CD14-positive monocyte (primary cell): ENCODE data around the gene FOXO3. TPM values are rescaled to one million over a fixed set of nuclear protein-coding genes. Genes with fewer than 3 reads are reported as not detected.
"Not testable (repeated sequence)": the region's sequence is repeated elsewhere in the genome, so short reads cannot be mapped to it uniquely, and the experiment has no call there.

Experiments
- DNase-seq, 3 donors: peaks; one replicate each; pipeline ENCODE4 v3.0.0-alpha.2; 2011 to 2022
- H2AFZ ChIP-seq: 2 replicates; pipeline ENCODE4 v1.6.0; 2012; ENCODE audit warnings: mild to moderate bottlenecking, low read depth, low read length, inconsistent platforms; ENCODE audit not compliant: insufficient read depth, poor library complexity, severe bottlenecking
- H3K27ac ChIP-seq, 2 donors: 1 replicate in 1 of 2; 2 replicates in 1 of 2; pipeline ENCODE4 v1.5.1; 2012 to 2013; ENCODE audit warnings: low read length in 2 of 2, control low read depth in 1 of 2, inconsistent platforms in 1 of 2, low read depth in 1 of 2, mild to moderate bottlenecking in 1 of 2
- H3K27me3 ChIP-seq, 2 donors: one replicate each; pipeline versions ENCODE4 v1.6.0 to v1.6.1; 2011 to 2013; ENCODE audit warnings: low read length in 2 of 2; ENCODE audit not compliant: control insufficient read depth in 2 of 2, insufficient read depth in 2 of 2
- H3K36me3 ChIP-seq, 2 donors: replicated peaks in 1 of 2; 1 replicate in 1 of 2; 2 replicates in 1 of 2; pipeline versions ENCODE4 v1.5.1 to v1.6.1; 2012 to 2013; ENCODE audit warnings: low read length in 2 of 2, control low read depth in 1 of 2, inconsistent platforms in 1 of 2, mild to moderate bottlenecking in 1 of 2; ENCODE audit not compliant: insufficient read depth in 2 of 2, control insufficient read depth in 1 of 2
- H3K4me1 ChIP-seq, 2 donors: 1 replicate in 1 of 2; 2 replicates in 1 of 2; pipeline versions ENCODE4 v1.5.1 to v1.6.1; 2012 to 2013; ENCODE audit warnings: low read length in 2 of 2, control low read depth in 1 of 2, inconsistent platforms in 1 of 2, mild to moderate bottlenecking in 1 of 2, moderate library complexity in 1 of 2; ENCODE audit not compliant: insufficient read depth in 2 of 2, control insufficient read depth in 1 of 2
- H3K4me2 ChIP-seq: replicated peaks from 2 replicates; pipeline ENCODE3; 2012; ENCODE audit warnings: low read length, moderate library complexity, mild to moderate bottlenecking; ENCODE audit not compliant: poor library complexity, severe bottlenecking; ENCODE audit errors: extremely low read depth
- H3K4me3 ChIP-seq, 3 experiments: fragments of 200-600 bp in 1 of 3; sonication (generic) in 1 of 3; replicated peaks in 1 of 3; 1 replicate in 2 of 3; 2 replicates in 1 of 3; pipeline ENCODE4 v1.5.1; 2011 to 2013; ENCODE audit warnings: low read length in 3 of 3, mild to moderate bottlenecking in 3 of 3, control low read depth in 2 of 3, low read depth in 2 of 3, inconsistent platforms in 1 of 3, moderate library complexity in 1 of 3
- H3K79me2 ChIP-seq: 2 replicates; pipeline ENCODE4 v1.6.0; 2012; ENCODE audit warnings: mild to moderate bottlenecking, control low read depth, inconsistent platforms, low read length, moderate library complexity; ENCODE audit not compliant: insufficient read depth
- H3K9ac ChIP-seq: 2 replicates; pipeline ENCODE4 v1.6.0; 2017; ENCODE audit warnings: low read length, mild to moderate bottlenecking; ENCODE audit not compliant: insufficient read depth, poor library complexity, severe bottlenecking
- H3K9me3 ChIP-seq, 2 donors: replicated peaks in 1 of 2; 1 replicate in 1 of 2; 2 replicates in 1 of 2; pipeline versions ENCODE4 v1.5.1 to v1.6.1; 2012 to 2013; ENCODE audit warnings: low read length in 2 of 2, control low read depth in 1 of 2; ENCODE audit not compliant: control insufficient read depth in 1 of 2, insufficient read depth in 1 of 2
- H4K20me1 ChIP-seq: 2 replicates; pipeline ENCODE4 v1.6.0; 2012; ENCODE audit warnings: mild to moderate bottlenecking, low read length, control low read depth, moderate library complexity; ENCODE audit not compliant: insufficient read depth
- H3K27ac Mint-ChIP-seq, 7 donors: one replicate each; pipeline ENCODE4 v1.8.0; 2020; ENCODE audit warnings: mild to moderate bottlenecking in 7 of 7, mixed read lengths in 7 of 7, moderate library complexity in 6 of 7, inconsistent platforms in 2 of 7
- H3K27me3 Mint-ChIP-seq, 3 donors: one replicate each; pipeline ENCODE4 v1.8.0; 2021 to 2022; ENCODE audit warnings: low read depth in 3 of 3, mild to moderate bottlenecking in 3 of 3, mixed read lengths in 3 of 3, moderate library complexity in 3 of 3, inconsistent platforms in 1 of 3
- H3K36me3 Mint-ChIP-seq, 2 donors: one replicate each; pipeline ENCODE4 v1.8.0; 2020; ENCODE audit warnings: mixed read lengths in 2 of 2, inconsistent platforms in 1 of 2, mild to moderate bottlenecking in 1 of 2
- H3K4me1 Mint-ChIP-seq: one replicate; pipeline ENCODE4 v1.8.0; 2020; ENCODE audit warnings: mild to moderate bottlenecking, mixed read lengths
- H3K4me3 Mint-ChIP-seq, 2 donors: one replicate each; pipeline ENCODE4 v1.8.0; 2020; ENCODE audit warnings: mild to moderate bottlenecking in 2 of 2, mixed read lengths in 2 of 2, moderate library complexity in 1 of 2
- H3K9me3 Mint-ChIP-seq, 7 donors: one replicate each; pipeline ENCODE4 v1.8.0; 2020 to 2022; ENCODE audit warnings: mixed read lengths in 7 of 7, mild to moderate bottlenecking in 6 of 7, moderate library complexity in 6 of 7, inconsistent platforms in 2 of 7
- WGBS: methylation state at CpG from one replicate; pipeline ENCODE4 v1.1.5; 2013; ENCODE audit warnings: missing lambda C conversion rate; ENCODE audit not compliant: insufficient coverage; 5-methylcytosine and 5-hydroxymethylcytosine counted together
- intact Hi-C, 2 donors: fragments of 100-400 bp; cut with micrococcal nuclease; formaldehyde crosslinking; loops; one replicate each; pipeline versions ENCODE4 v1.15.0 to v1.15.1; 2023
- polyA plus RNA-seq, 3 donors: library from polyadenylated mRNA; depleted of rRNA in 1 of 3; unstranded in 2 of 3; stranded (reverse) in 1 of 3; fragments of 300-500 nt in 2 of 3; fragments of >200 nt in 1 of 3; fragmentation: Illumina TruSeq in 2 of 3; gene quantifications; 1 replicate in 2 of 3; 2 replicates in 1 of 3; pipeline ENCODE4 v1.2.3, GENCODE V29; 2012 to 2021
- TF ChIP-seq, protein P1 (sequence below): fragments of 200-600 bp; IDR thresholded peaks from one replicate; pipeline ENCODE4 v1.8.0; 2022; ENCODE audit warnings: antibody characterized with exemption, mild to moderate bottlenecking

FOXO3 gene
- polyA plus RNA-seq, 3 donors: 15.4 to 23.2 (median 17.5) TPM

DNA sequence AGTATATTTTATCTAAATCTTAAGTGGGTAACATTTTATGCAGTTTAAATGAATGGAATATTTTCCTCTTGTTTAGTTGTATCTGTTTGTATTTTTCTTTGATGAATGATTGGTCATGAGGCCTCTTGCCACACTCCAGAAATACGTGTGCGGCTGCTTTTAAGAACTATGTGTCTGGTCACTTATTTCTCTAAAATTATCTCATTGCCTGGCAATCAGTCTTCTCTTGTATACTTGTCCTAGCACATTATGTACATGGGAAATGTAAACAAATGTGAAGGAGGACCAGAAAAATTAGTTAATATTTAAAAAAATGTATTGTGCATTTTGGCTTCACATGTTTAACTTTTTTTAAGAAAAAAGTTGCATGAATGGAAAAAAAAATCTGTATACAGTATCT, 123.3 kb downstream of the FOXO3 start:
- H3K4me3 ChIP-seq, H3K9me3 Mint-ChIP-seq, H3K9ac ChIP-seq, H3K4me2 ChIP-seq, H3K27ac Mint-ChIP-seq, H3K4me3 Mint-ChIP-seq, H2AFZ ChIP-seq, H3K27ac ChIP-seq, H3K27me3 Mint-ChIP-seq, H3K9me3 ChIP-seq, H3K27me3 ChIP-seq, DNase-seq, H3K4me1 ChIP-seq, H3K79me2 ChIP-seq, intact Hi-C loops: not testable (repeated sequence)
- Histone ChIP-seq H4K20me1 (peaks cover 52% of the 10 kb centered on the region), H3K36me3 (peaks cover 10 to 58% of the 10 kb centered on the region in 2 donors)
- Mint-ChIP-seq H3K4me1 (peaks cover 16% of the 10 kb centered on the region), H3K36me3 (peaks cover 55 to 62% of the 10 kb centered on the region in 2 donors)
- no CpG with 5 or more reads among the region's 2 CpGs for WGBS

DNA sequence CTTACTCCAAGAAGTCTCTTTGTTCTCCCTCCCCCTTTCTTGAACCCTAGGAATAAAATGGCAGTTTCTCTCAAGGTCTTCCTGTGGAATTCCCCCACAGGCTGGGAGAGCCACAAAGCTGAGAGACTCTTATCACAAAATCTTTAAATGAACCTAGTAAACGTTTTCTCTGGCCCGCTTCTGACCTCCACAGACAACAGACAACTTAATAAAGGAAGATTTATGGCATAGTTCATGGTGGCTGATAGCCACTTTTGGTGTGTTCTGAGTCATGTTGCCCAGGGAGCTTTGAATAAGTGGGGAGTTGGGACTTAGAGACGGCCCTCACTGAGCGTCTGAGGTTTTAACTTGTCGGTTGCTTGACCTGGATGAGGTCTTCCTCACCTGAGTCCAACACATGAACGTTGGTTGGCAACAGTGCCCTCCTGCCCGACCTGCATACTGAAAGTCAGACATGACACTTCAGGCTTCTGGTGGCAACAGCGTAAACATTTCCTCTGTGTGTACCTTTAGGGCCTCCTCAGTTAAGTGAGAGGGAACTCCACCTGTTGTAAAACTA, 124.1 kb downstream of the FOXO3 start:
- Histone ChIP-seq H3K4me3 (no peak overlapping the region), H3K4me1 (peaks cover 13 to 15% of the 10 kb centered on the region in 2 donors), H3K4me2 (no peak overlapping the region), H3K9ac (no peak overlapping the region), H3K36me3 (peaks cover 10 to 50% of the 10 kb centered on the region in 2 donors), H4K20me1 (peaks cover 53% of the 10 kb centered on the region), H3K9me3 (no peaks in the 10 kb centered on the region), H2AFZ (no peak overlapping the region), H3K79me2 (no peaks in the 10 kb centered on the region), H3K27ac (no peak overlapping the region), H3K27me3 (no peaks in the 10 kb centered on the region)
- TF ChIP-seq, protein P1, sequence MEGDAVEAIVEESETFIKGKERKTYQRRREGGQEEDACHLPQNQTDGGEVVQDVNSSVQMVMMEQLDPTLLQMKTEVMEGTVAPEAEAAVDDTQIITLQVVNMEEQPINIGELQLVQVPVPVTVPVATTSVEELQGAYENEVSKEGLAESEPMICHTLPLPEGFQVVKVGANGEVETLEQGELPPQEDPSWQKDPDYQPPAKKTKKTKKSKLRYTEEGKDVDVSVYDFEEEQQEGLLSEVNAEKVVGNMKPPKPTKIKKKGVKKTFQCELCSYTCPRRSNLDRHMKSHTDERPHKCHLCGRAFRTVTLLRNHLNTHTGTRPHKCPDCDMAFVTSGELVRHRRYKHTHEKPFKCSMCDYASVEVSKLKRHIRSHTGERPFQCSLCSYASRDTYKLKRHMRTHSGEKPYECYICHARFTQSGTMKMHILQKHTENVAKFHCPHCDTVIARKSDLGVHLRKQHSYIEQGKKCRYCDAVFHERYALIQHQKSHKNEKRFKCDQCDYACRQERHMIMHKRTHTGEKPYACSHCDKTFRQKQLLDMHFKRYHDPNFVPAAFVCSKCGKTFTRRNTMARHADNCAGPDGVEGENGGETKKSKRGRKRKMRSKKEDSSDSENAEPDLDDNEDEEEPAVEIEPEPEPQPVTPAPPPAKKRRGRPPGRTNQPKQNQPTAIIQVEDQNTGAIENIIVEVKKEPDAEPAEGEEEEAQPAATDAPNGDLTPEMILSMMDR: no peak
- Mint-ChIP-seq H3K36me3 (peaks cover 53 to 54% of the 10 kb centered on the region in 2 donors), H3K9me3 (peaks cover 0 to 2% (median 0%) of the 10 kb centered on the region in 7 donors), H3K4me1 (peaks cover 24% of the 10 kb centered on the region), H3K4me3 (no peak overlapping the region), H3K27me3 (no peaks in the 10 kb centered on the region), H3K27ac (no peak overlapping the region)
- WGBS: 80% methylated on average over 4 of the region's 8 CpGs
- DNase-seq: no peak
- intact Hi-C loops: no loop called here
